GM10847 (cell line): ENCODE measurements around the gene TAF6.

Experiments
- POLR2A ChIP-seq: IDR thresholded peaks from 2 replicates; pipeline ENCODE4 v1.6.1; 2011; ENCODE audit not compliant: insufficient read length; ENCODE audit errors: extremely low read depth

TAF6 gene

DNA sequence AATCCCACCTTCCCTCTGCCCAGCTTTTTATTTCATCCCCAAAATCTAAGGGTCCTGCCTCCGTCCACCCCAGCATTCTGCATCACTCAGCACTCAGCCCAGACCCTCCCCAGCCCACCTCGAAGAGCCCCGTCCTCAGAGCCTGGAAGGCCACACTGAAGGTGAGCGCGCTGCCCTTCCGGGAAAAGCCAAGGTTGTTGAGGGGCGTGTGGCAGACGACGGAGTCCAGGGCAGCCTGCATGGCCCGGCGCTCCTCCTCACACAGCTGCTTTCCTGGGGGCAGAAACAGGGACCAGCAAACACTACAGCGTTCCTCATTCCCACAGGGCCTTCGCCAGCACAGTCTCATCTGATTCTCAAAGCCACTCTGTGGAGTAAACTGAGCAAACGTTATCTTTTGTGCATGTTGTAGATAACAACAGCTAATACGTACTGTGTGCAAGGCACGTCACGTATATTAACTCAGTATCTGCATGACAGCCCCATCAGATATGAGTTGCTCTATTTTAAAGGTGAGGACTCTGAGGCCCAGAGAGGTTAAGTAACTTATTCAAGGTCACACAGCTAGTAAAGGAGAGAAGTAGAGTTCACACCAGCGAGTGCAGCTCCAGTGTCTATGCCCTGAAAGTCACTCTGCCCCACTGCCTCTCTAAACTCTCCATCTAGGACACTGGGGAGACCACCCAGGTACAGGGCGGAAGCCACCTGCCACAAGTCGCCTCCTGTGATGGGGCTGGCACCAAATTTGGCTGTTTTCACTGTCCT, 36.6 kb upstream of the TAF6 start:
- no peak for TF ChIP-seq POLR2A

GRCh38 chr7:100154651-100155491, 35.7 kb upstream of the TAF6 start:
- no peak for TF ChIP-seq POLR2A

DNA sequence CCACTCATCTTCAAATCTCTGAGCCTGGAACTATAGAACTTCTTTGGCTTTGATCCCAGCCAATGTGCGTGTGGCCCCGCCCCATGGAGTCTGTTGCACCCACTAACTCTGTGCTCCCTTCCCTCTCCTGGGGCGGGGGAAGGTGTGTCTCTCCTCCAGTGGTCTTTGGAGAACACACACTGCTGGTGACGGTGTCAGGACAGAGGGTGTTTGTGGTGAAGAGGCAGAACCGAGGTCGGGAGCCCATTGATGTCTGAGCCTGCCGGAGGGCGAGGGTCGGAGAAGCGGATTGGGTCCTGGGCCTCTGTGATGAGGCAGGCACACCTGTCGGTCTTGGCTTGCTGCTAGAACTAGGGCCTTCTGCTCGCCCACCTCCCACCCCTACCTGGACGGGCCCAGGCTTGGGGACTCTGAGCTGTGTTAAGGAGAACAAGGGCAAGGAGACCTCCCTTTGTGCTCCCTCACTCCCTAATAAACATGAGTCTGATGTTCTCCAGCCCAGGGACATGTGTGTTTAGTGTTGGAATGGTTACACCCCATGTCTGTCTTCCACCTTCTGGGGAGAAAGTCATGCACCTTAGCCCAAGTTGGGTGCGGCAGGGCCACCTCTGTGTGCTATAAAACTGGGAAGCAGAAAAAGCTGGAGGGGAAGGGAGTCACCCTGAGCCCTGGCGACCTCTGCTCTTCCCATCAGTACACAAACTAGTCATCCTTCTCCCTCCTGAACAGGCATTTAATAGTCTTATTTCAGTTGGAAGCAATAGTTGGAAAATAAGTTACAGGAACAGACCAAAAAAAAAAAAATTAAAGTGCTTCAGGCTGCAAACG, 34.8 kb upstream of the TAF6 start:
- no peak for TF ChIP-seq POLR2A

GRCh38 chr7:100152937-100153666, 33.9 kb upstream of the TAF6 start:
- TF ChIP-seq POLR2A = no peak

GRCh38 chr7:100152404-100152803, 33.2 kb upstream of the TAF6 start:
- TF ChIP-seq POLR2A = no peak

GRCh38 chr7:100148559-100149328, 29.6 kb upstream of the TAF6 start, which contains the start of gene LAMTOR4:
TSS of gene LAMTOR4 (plus strand) at chr7:100148918. CDS start at chr7:100148973, 55 bp downstream.
- peak; percentile 85 for TF ChIP-seq POLR2A

DNA sequence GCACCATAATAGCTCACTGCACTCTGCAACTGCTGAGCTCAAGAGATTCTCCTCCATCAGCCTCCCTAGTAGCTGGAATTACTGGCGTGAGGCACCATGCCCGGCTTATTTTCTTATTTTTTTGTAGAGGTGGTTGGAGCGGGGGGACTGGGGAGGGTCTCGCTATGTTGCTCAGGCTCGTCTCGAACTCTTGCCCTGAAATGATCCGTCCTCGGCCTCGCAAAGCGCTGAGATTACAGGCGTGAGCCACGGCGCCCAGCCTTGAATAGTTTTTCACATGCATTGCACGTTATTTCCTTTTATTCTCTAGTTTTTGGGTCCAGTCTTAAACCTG, 29.0 kb upstream of the TAF6 start:
- no peak for TF ChIP-seq POLR2A

DNA sequence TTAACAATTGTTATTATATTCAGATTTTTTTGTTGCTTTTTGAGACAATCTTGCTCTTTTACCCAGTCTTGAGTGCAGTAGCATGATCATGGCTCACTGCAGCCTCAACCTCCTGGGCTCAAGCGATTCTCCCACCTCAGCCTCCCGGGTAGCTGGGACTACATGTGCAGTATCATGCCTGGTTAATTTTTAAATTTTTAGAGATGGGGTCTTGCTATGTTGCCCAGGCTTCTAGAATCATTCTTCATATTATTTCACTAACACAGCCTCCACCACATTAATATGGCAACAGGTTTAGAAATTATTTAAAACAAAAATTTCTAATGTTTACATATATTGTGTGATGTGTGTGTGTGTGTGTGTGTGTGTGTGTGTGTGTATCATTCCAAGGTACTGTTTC, 28.1 kb upstream of the TAF6 start:
- no peak for TF ChIP-seq POLR2A

DNA sequence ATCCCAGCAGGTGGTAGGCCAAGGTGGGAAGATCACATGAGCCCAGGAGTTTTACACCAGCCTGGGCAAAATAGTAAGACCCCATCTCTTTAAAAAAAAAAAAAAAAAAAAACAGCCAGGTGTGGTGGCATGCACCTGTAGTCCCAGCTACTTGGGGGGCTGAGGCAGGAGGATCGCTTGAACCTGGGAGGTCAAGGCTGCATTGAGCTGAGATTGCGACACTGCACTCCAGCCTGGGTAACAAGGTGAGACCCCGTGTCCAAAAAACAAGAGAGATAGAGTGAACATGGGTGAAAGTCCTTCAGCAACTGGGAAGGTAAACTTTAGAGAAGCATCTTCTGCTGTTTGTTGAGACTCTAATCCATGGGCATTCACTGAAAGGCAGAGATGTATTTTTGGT, 23.3 kb upstream of the TAF6 start:
- TF ChIP-seq POLR2A = no peak

- no peak for TF ChIP-seq POLR2A
Observed at GRCh38 chr7:100141555-100141949, 22.4 kb upstream of the TAF6 start.

DNA sequence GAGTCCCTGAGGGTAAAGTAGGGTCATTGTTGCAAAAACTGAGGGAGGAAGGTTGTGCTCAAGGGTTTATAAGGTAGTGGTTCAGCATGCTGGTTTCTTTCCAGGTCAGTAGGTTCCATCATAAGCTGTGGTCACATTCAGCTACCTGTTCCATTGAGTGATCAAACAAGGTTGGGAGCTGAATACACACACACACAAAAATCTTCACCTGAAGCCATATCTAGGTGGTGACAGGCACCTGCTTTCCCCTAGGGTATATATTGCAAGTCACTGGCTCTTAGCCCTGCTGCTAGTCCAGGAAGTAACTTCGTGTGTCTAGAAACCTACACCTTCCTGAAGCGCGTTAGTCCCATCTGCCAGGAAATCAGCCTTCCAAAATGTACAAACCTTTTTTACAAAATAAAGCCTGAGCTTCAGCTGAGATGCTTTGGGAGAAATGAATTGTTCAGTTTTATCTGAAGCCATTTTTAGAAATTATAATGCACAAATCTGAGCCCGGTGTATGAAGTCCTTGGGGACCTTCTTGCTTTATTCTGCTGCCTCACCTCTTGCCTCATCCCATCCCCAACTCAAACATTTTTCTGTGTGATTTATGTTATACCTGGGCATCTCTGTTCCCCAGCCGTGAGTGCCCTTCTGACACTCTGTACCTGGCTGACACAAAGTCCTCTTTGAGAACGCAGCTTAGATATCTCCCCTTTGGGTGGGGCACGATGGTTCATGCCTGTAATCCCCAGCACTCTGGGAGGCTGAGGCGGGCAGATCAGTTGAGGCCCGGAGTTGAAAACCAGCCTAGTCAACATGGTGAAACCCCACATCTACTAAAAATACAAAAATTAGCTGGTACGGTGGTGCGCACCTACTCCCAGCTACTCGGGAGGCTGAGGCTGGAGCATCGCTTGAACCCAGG, 18.9 kb upstream of the TAF6 start:
- no peak for TF ChIP-seq POLR2A

DNA sequence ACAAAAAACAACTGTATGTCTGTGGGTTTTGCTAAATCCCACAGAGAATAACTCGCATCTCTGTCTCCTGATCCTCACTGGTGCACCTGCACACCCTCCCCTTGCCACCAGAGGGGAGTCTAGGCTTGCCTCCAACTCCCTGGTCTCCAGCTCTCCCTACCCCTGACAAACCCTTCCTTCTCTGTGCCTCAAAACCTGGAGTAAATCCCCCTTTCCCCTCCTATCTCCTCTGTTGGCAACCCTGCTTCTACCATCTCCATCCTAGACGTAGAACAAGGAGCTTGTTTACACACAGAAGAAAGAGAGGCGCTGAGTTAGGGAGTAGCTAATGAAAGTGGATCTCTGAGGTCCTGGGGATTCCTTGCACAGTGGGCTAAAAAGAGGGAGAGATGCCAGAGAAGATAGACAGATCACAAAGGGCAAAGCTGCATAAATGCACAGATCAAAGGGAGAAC, 13.6 kb upstream of the TAF6 start:
- TF ChIP-seq POLR2A = no peak

DNA sequence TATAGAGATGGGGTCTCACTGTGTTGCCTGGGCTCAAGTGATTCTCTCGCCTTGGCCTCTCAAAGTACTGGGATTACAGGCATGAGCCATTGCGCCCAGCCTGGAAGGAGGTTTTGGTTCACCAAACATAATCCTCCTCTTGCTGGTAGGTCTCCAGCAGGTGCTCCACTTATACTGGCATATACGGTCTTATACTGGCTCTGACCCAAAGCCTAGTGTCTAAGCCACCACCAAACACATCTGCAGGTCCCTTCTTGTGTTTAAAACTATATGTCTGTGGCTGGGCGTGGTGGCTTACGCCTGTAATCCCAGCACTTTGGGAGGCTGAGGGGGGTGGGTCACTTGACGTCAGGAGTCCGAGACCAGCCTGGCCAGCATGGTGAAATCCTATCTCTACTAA, 13.0 kb upstream of the TAF6 start:
- no peak for TF ChIP-seq POLR2A
